Erythroblast (primary cell): Measurements from ENCODE around the gene FARP2.

ENCODE experiments used
- GATA1 ChIP-seq: IDR thresholded peaks from 2 replicates; pipeline ENCODE4 v1.6.1; 2011; ENCODE audit warnings: low read depth, mild to moderate bottlenecking, control low read depth, low read length, moderate library complexity
- POLR2A ChIP-seq: IDR thresholded peaks from 2 replicates; pipeline ENCODE4 v1.6.1; 2011; ENCODE audit warnings: mild to moderate bottlenecking, low read length

DNA sequence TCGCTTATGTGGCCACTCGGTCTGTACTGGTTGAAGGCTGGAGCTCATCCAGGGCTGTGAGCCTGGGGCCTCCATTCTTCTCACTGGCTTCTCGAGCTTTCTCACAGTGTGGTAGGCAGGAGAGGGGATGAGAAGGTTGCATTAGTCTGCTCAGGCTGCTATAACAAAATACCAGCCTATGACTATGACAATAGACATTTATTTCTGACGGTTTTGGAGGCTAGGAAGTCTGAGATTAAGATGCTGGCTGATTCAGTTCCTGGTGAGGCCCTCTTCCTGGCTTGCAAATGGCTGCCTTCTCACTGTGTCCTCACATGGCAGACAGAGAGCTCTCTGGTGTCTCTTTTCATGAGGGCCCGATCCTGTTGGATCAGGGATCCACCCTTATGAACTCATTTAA lies 158.5 kb downstream of the FARP2 start:
- TF ChIP-seq POLR2A, result no peak
- TF ChIP-seq GATA1, result no peak
